SH-SY5Y (cell line): Measurements from ENCODE around the gene RPAIN.

Source experiments
- GATA2 ChIP-seq: IDR thresholded peaks from 2 replicates; pipeline ENCODE4 v1.6.1; 2011; ENCODE audit warnings: mild to moderate bottlenecking, low read depth, low read length
- GATA3 ChIP-seq: IDR thresholded peaks from 2 replicates; pipeline ENCODE4 v1.6.1; 2011; ENCODE audit warnings: low read depth, mild to moderate bottlenecking, low read length, moderate library complexity

GRCh38 chr17:5391678-5392077 is 28.3 kb upstream of the RPAIN start:
- TF ChIP-seq GATA2 (no peak), GATA3 (no peak)
